Fibroblast of lung (primary cell): ENCODE data around the gene MEIS2. TPM values are rescaled to one million over a fixed set of nuclear protein-coding genes. Genes with fewer than 3 reads are reported as not detected.
A peak's percentile ranks its signal among the peaks of the same experiment; 100 is the strongest.

Source experiments
- DNase-seq, 2 donors: peaks; one replicate each; pipeline versions ENCODE4 v3.0.0 to v3.0.0-alpha.2; 2010; ENCODE audit warnings: low read depth in 2 of 2
- H2AFZ ChIP-seq: 2 replicates; pipeline ENCODE4 v1.5.1; 2012; ENCODE audit warnings: low read length, control low read depth, inconsistent platforms
- H3K27ac ChIP-seq: 2 replicates; pipeline ENCODE4 v1.5.1; 2011; ENCODE audit warnings: low read length, control low read depth; ENCODE audit not compliant: insufficient read depth
- H3K27me3 ChIP-seq: 2 replicates; pipeline ENCODE4 v1.5.1; 2011; ENCODE audit warnings: mild to moderate bottlenecking, low read length; ENCODE audit not compliant: control insufficient read depth, insufficient read depth
- H3K36me3 ChIP-seq: 2 replicates; pipeline ENCODE4 v1.5.1; 2011; ENCODE audit warnings: low read length; ENCODE audit not compliant: control insufficient read depth, insufficient read depth
- H3K4me1 ChIP-seq: 2 replicates; pipeline ENCODE4 v1.5.1; 2011; ENCODE audit warnings: low read length; ENCODE audit not compliant: control insufficient read depth, insufficient read depth; ENCODE audit errors: extremely low read depth
- H3K4me2 ChIP-seq: 2 replicates; pipeline ENCODE4 v1.5.1; 2011; ENCODE audit warnings: low read length, control low read depth; ENCODE audit not compliant: insufficient read depth; ENCODE audit errors: extremely low read depth
- H3K4me3 ChIP-seq, 4 experiments: fragments of 200-600 bp in 1 of 4; sonication (generic) in 1 of 4; replicated peaks in 1 of 4; 2 replicates each; pipeline ENCODE4 v1.5.1; 2011 to 2016; ENCODE audit warnings: low read length in 4 of 4, low read depth in 3 of 4, mild to moderate bottlenecking in 3 of 4, control low read depth in 2 of 4, inconsistent platforms in 1 of 4, mixed read lengths in 1 of 4; ENCODE audit not compliant: insufficient read depth in 1 of 4; ENCODE audit errors: control extremely low read depth in 1 of 4
- H3K79me2 ChIP-seq: 2 replicates; pipeline ENCODE4 v1.5.1; 2012; ENCODE audit warnings: mild to moderate bottlenecking, low read length, inconsistent platforms; ENCODE audit not compliant: control insufficient read depth, insufficient read depth
- H3K9ac ChIP-seq: 2 replicates; pipeline ENCODE4 v1.5.1; 2011; ENCODE audit warnings: mild to moderate bottlenecking, low read length, control low read depth; ENCODE audit not compliant: insufficient read depth
- H3K9me3 ChIP-seq: 2 replicates; pipeline ENCODE4 v1.5.1; 2012; ENCODE audit warnings: low read depth, low read length; ENCODE audit not compliant: control insufficient read depth, insufficient read depth
- H4K20me1 ChIP-seq: 2 replicates; pipeline ENCODE4 v1.5.1; 2011; ENCODE audit warnings: low read length; ENCODE audit not compliant: control insufficient read depth, insufficient read depth; ENCODE audit errors: extremely low read depth
- CTCF ChIP-seq, 2 donors: IDR thresholded peaks in 1 of 2; conservative IDR thresholded peaks in 1 of 2; 1 replicate in 1 of 2; 2 replicates in 1 of 2; pipeline ENCODE4 v1.5.1; 2011 to 2012; ENCODE audit warnings: low read length in 2 of 2, control low read depth in 1 of 2, inconsistent platforms in 1 of 2, low read depth in 1 of 2, mild to moderate bottlenecking in 1 of 2
- EZH2 ChIP-seq: IDR thresholded peaks from 2 replicates; pipeline ENCODE4 v1.5.1; 2012; ENCODE audit warnings: low read length, control low read depth, mild to moderate bottlenecking; ENCODE audit errors: missing control alignments
- polyA plus RNA-seq, 2 donors: library from polyadenylated mRNA; depleted of rRNA in 1 of 2; stranded (reverse) in 1 of 2; unstranded in 1 of 2; fragments of >200 nt; gene quantifications; 2 replicates each; pipeline ENCODE4 v1.2.1, GENCODE V29; 2011 to 2012; ENCODE audit warnings: missing spikeins in 1 of 2
- total RNA-seq: library from RNA; depleted of rRNA; stranded (reverse); fragments of >200 nt; gene quantifications from 2 replicates; pipeline ENCODE4 v1.2.1, GENCODE V29; 2014

The MEIS2 gene
- total and polyA plus RNA-seq, 2 donors (not counting 1 experiment from before 2014, with no cell fraction given) = 31.0 to 37.1 TPM

GRCh38 chr15:36947035-36947719 lies 153.2 kb downstream of the MEIS2 start:
- peak in 1 of 2 donors; percentile 28 for DNase-seq
- no peaks in the 10 kb centered on the region for H3K27me3 ChIP-seq
- H3K4me1 ChIP-seq = peaks cover 5% of the 10 kb centered on the region
- H3K79me2 ChIP-seq = no peaks in the 10 kb centered on the region
- H3K27ac ChIP-seq = no peak overlapping the region
- no peaks in the 10 kb centered on the region for H3K9me3 ChIP-seq
- TF ChIP-seq EZH2 = no peak
- TF ChIP-seq CTCF (conservative IDR thresholded peaks at IDR 0.05 in 1 of 2, IDR thresholded peaks at IDR 0.05 in 1 of 2; ENCODE audit: low read depth in 1 of 2, low read length in 2 of 2) = no peak
- H2AFZ ChIP-seq = no peak overlapping the region
- H4K20me1 ChIP-seq = no peaks in the 10 kb centered on the region
- H3K4me2 ChIP-seq = no peak overlapping the region
- no peak overlapping the region for H3K9ac ChIP-seq
- no peaks in the 10 kb centered on the region for H3K36me3 ChIP-seq
- H3K4me3 ChIP-seq = no peak overlapping the region

- Histone ChIP-seq H2AFZ (no peak overlapping the region), H3K4me2 (no peak overlapping the region), H3K4me3 (no peak overlapping the region), H3K27ac (no peak overlapping the region), H3K27me3 (no peaks in the 10 kb centered on the region), H4K20me1 (no peaks in the 10 kb centered on the region), H3K9ac (no peak overlapping the region), H3K4me1 (no peaks in the 10 kb centered on the region), H3K9me3 (no peaks in the 10 kb centered on the region), H3K36me3 (no peaks in the 10 kb centered on the region), H3K79me2 (no peaks in the 10 kb centered on the region)
- no peak for DNase-seq
- TF ChIP-seq EZH2 (no peak), CTCF (conservative IDR thresholded peaks at IDR 0.05 in 1 of 2, IDR thresholded peaks at IDR 0.05 in 1 of 2; ENCODE audit: low read depth in 1 of 2, low read length in 2 of 2) (no peak)
Measured at GRCh38 chr15:36944442-36944841, 155.9 kb downstream of the MEIS2 start.

GRCh38 chr15:36943508-36944361 lies 156.6 kb downstream of the MEIS2 start:
- H3K36me3 ChIP-seq = no peaks in the 10 kb centered on the region
- no peak overlapping the region for H3K27ac ChIP-seq
- H3K79me2 ChIP-seq = no peaks in the 10 kb centered on the region
- H2AFZ ChIP-seq = no peak overlapping the region
- DNase-seq = no peak
- H3K9ac ChIP-seq = no peak overlapping the region
- H3K4me1 ChIP-seq = no peaks in the 10 kb centered on the region
- no peaks in the 10 kb centered on the region for H3K27me3 ChIP-seq
- no peaks in the 10 kb centered on the region for H4K20me1 ChIP-seq
- no peak overlapping the region for H3K4me2 ChIP-seq
- no peak overlapping the region for H3K4me3 ChIP-seq
- no peaks in the 10 kb centered on the region for H3K9me3 ChIP-seq
- TF ChIP-seq EZH2 (no peak), CTCF (conservative IDR thresholded peaks at IDR 0.05 in 1 of 2, IDR thresholded peaks at IDR 0.05 in 1 of 2; ENCODE audit: low read depth in 1 of 2, low read length in 2 of 2) (no peak)
